Left ventricle myocardium inferior (tissue), 1 donor: ENCODE measurements around the gene GLYATL1. TPM values are rescaled to one million over a fixed set of nuclear protein-coding genes. Genes with fewer than 3 reads are reported as not detected.

ENCODE experiments used
- DNase-seq: peaks from one replicate; pipeline ENCODE4 v3.0.0-alpha.2; 2020
- H3K27ac ChIP-seq: fragments of 200-600 bp; replicated peaks from 2 replicates; pipeline ENCODE4 v1.8.0; 2021
- H3K27me3 ChIP-seq: fragments of 200-600 bp; 2 replicates; pipeline ENCODE4 v1.8.0; 2021; ENCODE audit warnings: low read depth
- H3K36me3 ChIP-seq: fragments of 200-600 bp; 2 replicates; pipeline ENCODE4 v1.8.0; 2021
- H3K4me1 ChIP-seq: fragments of 200-600 bp; 2 replicates; pipeline ENCODE4 v1.8.0; 2021
- H3K4me3 ChIP-seq: fragments of 200-600 bp; 2 replicates; pipeline ENCODE4 v1.8.0; 2021; ENCODE audit warnings: mild to moderate bottlenecking, moderate library complexity
- H3K9me3 ChIP-seq: fragments of 200-600 bp; replicated peaks from 2 replicates; pipeline ENCODE4 v1.8.0; 2021
- CTCF ChIP-seq: fragments of 200-600 bp; IDR thresholded peaks from 2 replicates; pipeline ENCODE4 v1.8.0; 2021; ENCODE audit warnings: antibody characterized with exemption, mild to moderate bottlenecking, borderline replicate concordance
- intact Hi-C: fragments of 100-400 bp; cut with micrococcal nuclease; formaldehyde crosslinking; loops from one replicate; pipeline ENCODE4 v1.11.0; 2022
- total RNA-seq: library from RNA; stranded (reverse); fragmentation: NEBNext Ultra II Directional; extraction: Animal tissue kit (Norgen Biotek cat#: 25700); gene quantifications from one replicate; pipeline ENCODE4 v1.2.1, GENCODE V29; 2021
- donor health status: DM: no; HTN: yes; CAD: no; lungs with severe emphysema.

Gene GLYATL1
- total RNA-seq, 1 donor from 2014 or later, result not detected

DNA sequence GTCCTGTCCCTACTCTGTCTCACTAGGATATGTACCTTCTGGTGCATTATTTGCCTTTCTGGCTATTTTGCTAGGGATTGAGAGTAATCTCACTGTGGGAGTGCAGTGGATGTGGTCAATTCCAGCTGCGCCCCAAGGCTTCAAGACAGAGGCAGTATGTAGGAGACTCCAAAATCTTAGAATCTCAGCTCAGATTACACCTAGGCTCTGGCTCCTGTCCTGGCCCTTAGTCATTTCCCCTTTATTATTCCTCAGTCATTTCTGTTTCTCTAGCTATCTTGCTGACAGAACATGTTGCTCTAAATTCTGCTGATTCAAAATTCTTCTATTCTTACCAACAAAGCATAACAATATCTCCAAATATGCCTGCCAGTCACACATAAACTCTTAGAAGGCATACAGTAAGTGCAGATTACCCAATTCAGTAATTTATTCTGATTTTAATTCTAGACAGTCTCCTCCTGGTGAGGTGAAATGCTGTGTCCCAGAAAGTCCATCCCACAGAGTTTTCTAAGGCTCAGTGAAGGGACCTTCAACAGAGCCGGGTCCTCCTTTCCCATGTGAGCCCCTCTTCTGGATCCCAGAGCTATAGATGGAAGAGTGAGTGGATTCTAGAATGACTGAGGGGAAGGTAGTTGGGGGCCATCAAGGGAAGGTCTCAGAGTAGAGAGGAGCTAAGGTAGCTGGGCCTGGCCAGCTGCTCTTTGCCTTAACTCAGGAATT lies 24.3 kb upstream of the GLYATL1 start:
- H3K27ac ChIP-seq, result no peak overlapping the region

DNA sequence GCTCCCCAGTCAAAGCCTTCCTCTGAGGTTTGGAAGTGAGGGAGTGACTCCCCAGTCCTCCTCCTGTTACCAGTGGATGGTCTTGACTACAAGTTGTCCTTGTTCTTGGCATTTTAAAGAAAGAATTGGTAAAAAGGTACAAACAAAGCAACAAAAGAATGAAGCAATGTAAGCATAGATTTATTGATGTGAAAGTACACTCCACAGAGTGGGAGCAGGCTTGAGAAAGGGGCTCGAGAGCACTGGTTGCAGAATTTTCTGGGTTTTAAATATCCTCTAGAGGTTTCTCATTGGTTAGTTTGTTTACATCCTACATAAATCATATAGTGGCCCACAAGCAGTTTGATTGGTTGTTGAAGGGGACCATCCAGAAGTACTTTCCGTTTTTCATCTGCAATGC lies 22.7 kb upstream of the GLYATL1 start:
- TF ChIP-seq CTCF, result no peak
- no peak overlapping the region for H3K4me3 ChIP-seq
- H3K36me3 ChIP-seq, result no peaks in the 10 kb centered on the region
- peaks cover 6% of the 10 kb centered on the region for H3K27me3 ChIP-seq
- peaks cover 39% of the 10 kb centered on the region for H3K9me3 ChIP-seq
- H3K4me1 ChIP-seq, result no peaks in the 10 kb centered on the region
- H3K27ac ChIP-seq, result no peak overlapping the region
- DNase-seq, result no peak
- intact Hi-C loops, result no loop called here

More for the DNA sequence above, 24.3 kb upstream of the GLYATL1 start:
- H3K9me3 ChIP-seq, result peaks cover 39% of the 10 kb centered on the region
- no peaks in the 10 kb centered on the region for H3K36me3 ChIP-seq
- no peak for DNase-seq
- no peak for TF ChIP-seq CTCF
- intact Hi-C loops, result no loop called here
- H3K27me3 ChIP-seq, result peaks cover 6% of the 10 kb centered on the region
- H3K4me3 ChIP-seq, result no peak overlapping the region
- no peaks in the 10 kb centered on the region for H3K4me1 ChIP-seq

GRCh38 chr11:58917159-58917783 lies 22.0 kb upstream of the GLYATL1 start:
- no peak overlapping the region for H3K4me3 ChIP-seq
- no peak for TF ChIP-seq CTCF

DNA sequence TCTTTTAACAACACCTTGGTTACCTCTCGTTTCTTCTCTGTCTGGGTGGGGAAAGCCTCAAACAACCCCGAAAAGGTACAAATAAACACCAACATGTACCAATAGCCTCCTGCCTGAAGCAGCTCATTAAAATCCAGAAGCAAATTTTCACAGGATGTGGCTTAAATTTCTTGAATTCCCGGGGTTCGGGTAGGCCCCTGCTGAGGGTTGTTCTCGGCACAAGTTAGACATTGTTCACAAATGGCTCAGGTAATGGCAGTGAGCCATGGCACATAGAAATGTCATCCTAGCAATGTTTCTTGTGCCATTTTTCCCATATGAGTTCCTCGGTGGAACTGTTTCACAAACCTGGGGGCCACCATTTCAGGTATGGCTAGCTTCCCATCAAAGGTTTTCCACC lies 19.7 kb upstream of the GLYATL1 start:
- no peak for TF ChIP-seq CTCF
- no peaks in the 10 kb centered on the region for H3K4me1 ChIP-seq
- no peaks in the 10 kb centered on the region for H3K36me3 ChIP-seq
- intact Hi-C loops, result no loop called here
- peaks cover 8% of the 10 kb centered on the region for H3K27me3 ChIP-seq
- DNase-seq, result no peak
- no peak overlapping the region for H3K27ac ChIP-seq
- H3K4me3 ChIP-seq, result no peak overlapping the region
- H3K9me3 ChIP-seq, result peaks cover 39% of the 10 kb centered on the region

More at GRCh38 chr11:58917159-58917783, 22.0 kb upstream of the GLYATL1 start:
- Histone ChIP-seq H3K27ac (no peak overlapping the region), H3K9me3 (peaks cover 39% of the 10 kb centered on the region), H3K36me3 (no peaks in the 10 kb centered on the region), H3K4me1 (no peaks in the 10 kb centered on the region), H3K27me3 (peaks cover 2% of the 10 kb centered on the region)
- no peak for DNase-seq
- intact Hi-C loops, result no loop called here

DNA sequence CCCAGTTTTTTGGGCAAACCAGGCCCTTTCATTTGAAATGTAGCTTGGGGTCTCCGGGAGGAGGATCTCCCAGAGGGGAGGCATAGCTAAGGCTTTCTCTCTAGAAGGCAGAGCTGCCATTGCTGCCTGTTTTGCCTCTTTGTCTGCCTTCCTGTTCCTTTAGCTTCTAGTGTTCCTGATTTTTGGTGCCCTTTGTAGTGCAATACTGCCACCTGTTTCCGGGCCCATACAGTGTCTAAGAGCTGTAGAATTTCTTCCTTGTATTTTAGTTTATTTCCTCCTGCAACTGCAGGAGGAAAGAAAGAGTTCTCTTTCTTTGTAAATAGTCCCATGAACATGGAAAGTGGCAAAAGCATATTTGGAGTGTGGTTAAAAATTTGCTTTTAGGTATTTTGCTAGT lies 19.3 kb upstream of the GLYATL1 start:
- Histone ChIP-seq H3K27ac (no peak overlapping the region), H3K4me1 (no peaks in the 10 kb centered on the region), H3K27me3 (peaks cover 8% of the 10 kb centered on the region), H3K4me3 (no peak overlapping the region), H3K36me3 (no peaks in the 10 kb centered on the region), H3K9me3 (peaks cover 35% of the 10 kb centered on the region)
- intact Hi-C loops, result no loop called here
- TF ChIP-seq CTCF, result no peak
- DNase-seq, result no peak
